GM18508 (cell line): ENCODE data around the gene ARL5A.

ENCODE experiments used
- ATAC-seq: cut with Tn5 transposase; IDR thresholded peaks from one replicate; pipeline ENCODE4 v1.9.1; 2021; ENCODE audit warnings: moderate number of reproducible peaks; ENCODE audit not compliant: insufficient read depth, unreplicated experiment

Gene ARL5A

GRCh38 chr2:151771599-151772358, 56.4 kb downstream of the ARL5A start:
- peak; percentile 92 for ATAC-seq

- ATAC-seq: peak; percentile 1
Observed at GRCh38 chr2:151770995-151771394, 57.2 kb downstream of the ARL5A start.

- ATAC-seq: no peak
Observed at GRCh38 chr2:151769606-151770005, 58.6 kb downstream of the ARL5A start.

GRCh38 chr2:151767536-151767935, 60.7 kb downstream of the ARL5A start:
- no peak for ATAC-seq

- no peak for ATAC-seq
Observed at GRCh38 chr2:151766437-151767153, 61.6 kb downstream of the ARL5A start.

GRCh38 chr2:151765760-151766410, 62.3 kb downstream of the ARL5A start:
- no peak for ATAC-seq

- no peak for ATAC-seq
Observed at GRCh38 chr2:151762694-151763093, 65.5 kb downstream of the ARL5A start.

GRCh38 chr2:151761687-151762086, 66.5 kb downstream of the ARL5A start:
- ATAC-seq: no peak

GRCh38 chr2:151761193-151761592, 67.0 kb downstream of the ARL5A start:
- no peak for ATAC-seq

- ATAC-seq: no peak
Observed at GRCh38 chr2:151760139-151760650, 68.0 kb downstream of the ARL5A start.

GRCh38 chr2:151758744-151759143, 69.5 kb downstream of the ARL5A start:
- ATAC-seq: no peak

- no peak for ATAC-seq
Observed at GRCh38 chr2:151757861-151758260, 70.4 kb downstream of the ARL5A start.

- ATAC-seq: no peak
Observed at GRCh38 chr2:151756820-151757219, 71.4 kb downstream of the ARL5A start.

- no peak for ATAC-seq
Observed at GRCh38 chr2:151754253-151754897, 73.8 kb downstream of the ARL5A start.

GRCh38 chr2:151753540-151753939, 74.7 kb downstream of the ARL5A start:
- no peak for ATAC-seq
